ENCODE results near the gene IRAK1. TPM values are rescaled to one million over a fixed set of nuclear protein-coding genes. Genes with fewer than 3 reads are reported as not detected.

The IRAK1 gene
- total and polyA plus RNA-seq, 9 of the 15 experiments (the other 6 are each of a cell fraction or from before 2014, with no cell fraction given) = 11.6 to 261 (median 91.6) TPM

DNA sequence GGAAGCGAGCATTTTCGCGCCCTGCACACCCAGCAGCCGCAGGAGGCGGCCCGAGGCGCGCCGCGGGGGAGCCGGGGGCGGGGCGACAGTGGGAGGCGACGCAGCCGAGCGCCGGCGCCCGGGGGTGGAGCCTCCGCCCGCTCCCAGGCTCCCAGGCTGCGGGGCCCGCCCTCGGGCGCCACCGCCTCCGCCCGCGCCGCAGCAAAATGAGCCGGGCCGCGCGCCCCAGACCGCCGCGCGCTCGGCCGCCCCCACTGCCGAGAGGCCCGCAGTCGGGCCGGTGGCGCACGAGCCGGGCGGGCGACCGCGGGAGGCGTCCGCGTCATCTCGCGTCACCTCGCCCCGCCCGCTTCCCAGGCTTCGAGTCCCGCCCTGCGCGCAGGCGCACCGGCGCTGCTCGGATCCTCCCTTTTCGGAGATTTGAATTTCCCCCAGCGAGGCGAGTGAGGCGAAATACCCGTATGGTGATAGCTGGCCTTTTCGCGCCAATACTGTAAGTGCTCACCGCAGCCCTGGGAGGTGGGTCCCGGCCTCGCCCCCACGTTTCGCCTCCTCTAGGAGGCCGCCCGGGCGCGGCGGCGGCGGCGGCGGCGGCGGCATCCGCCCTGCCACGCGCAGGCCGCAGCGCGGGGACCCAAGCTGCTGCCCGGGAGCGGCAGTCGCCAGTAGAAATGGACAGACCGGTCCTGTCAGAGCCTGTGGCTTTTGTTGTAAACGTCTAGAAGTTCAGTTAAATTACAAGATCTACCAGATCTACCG is 47.2 kb downstream of the IRAK1 start, which contains the start of gene TMEM187:
TMEM187 (plus strand) TSS at position 387 of the 759 bp plus-strand sequence. CDS start 9,309 bp downstream, outside the sequence.
- DNase-seq (ENCODE audit: extremely low read depth in 1 of 4, low spot score in 3 of 4) (peak; percentile 82 to 96 (median 88)), FAIRE-seq (peak; percentile 89), ATAC-seq (peak; percentile 67)
- peak within 1 kb of the TSS; percentile 99 to 100 for H3K9ac ChIP-seq (ENCODE audit: insufficient read depth in 1 of 2, low read depth in 2 of 2, low read length in 2 of 2)
- POLR2A ChIA-PET = interaction anchor here (0.6 to 3.4 kb wide), 10 partner anchors 9 to 147 kb away, joined by 3 to 16 read pairs (median 3); partner anchors contain the start of gene MECP2
- H3K4me2 ChIP-seq (ENCODE audit: insufficient read depth, low read length) = peak within 1 kb of the TSS; percentile 97
- H3K9me3 ChIP-seq (replicated peaks; ENCODE audit: control insufficient read depth, insufficient read depth, low read depth, low read length) = no peaks in the 10 kb centered on the region
- peak within 1 kb of the TSS; percentile 84 for H3K4me3 ChIP-seq
- WGBS (ENCODE audit: insufficient coverage, low coverage, missing lambda C conversion rate) = 2% methylated on average over 34 of the region's 103 CpGs
- H3K79me2 ChIP-seq (ENCODE audit: control insufficient read depth, insufficient read depth, low read length) = peaks cover 61% of the 10 kb centered on the region
- H3K4me1 ChIP-seq (replicated peaks in 1 of 2; ENCODE audit: control insufficient read depth in 2 of 2, insufficient read depth in 2 of 2, low read length in 2 of 2) = peaks cover 26 to 49% of the 10 kb centered on the region in 2 experiments
- in situ Hi-C loops (cut with MboI) (no loop called here), intact Hi-C loops (cut with micrococcal nuclease) (loop anchor here (1.0 kb wide), 1 partner anchor 45 kb away; no protein-coding TSS in a partner anchor)
- peak within 1 kb of the TSS; percentile 100 for H3K27ac ChIP-seq (ENCODE audit: extremely low read depth, low read depth, low read length)
- peaks cover 24% of the 10 kb centered on the region for H4K20me1 ChIP-seq (replicated peaks; ENCODE audit: control insufficient read depth, insufficient read depth, low read length)
- peaks cover 3% of the 10 kb centered on the region for H3K9me1 ChIP-seq (ENCODE audit: control insufficient read depth, insufficient read depth, low read length)
- no peaks in the 10 kb centered on the region for H3K27me3 ChIP-seq (ENCODE audit: control insufficient read depth in 2 of 2, insufficient read depth in 2 of 2, low read length in 2 of 2)
- peak within 1 kb of the TSS; percentile 91 for H2AFZ ChIP-seq (ENCODE audit: low read depth, low read length)
- H3K36me3 ChIP-seq (ENCODE audit: control insufficient read depth, insufficient read depth, low read length) = peaks cover 23% of the 10 kb centered on the region; the same call in 2 of the 3 replicates
- CTCF ChIA-PET (ENCODE audit: low intra/inter-chr PET ratio) = no interaction called here
- no TSS peak for BruUV-seq (replicated peaks)
- TF ChIP-seq RBFOX2 (IDR thresholded peaks at IDR 0.05; ENCODE audit: low read depth, low read length) (peak; percentile 83), SMAD4 (CRISPR knock-in tag; conservative IDR thresholded peaks at IDR 0.05) (peak; percentile 27), POLR2G (IDR thresholded peaks at IDR 0.05; ENCODE audit: low read depth, low read length) (peak; percentile 76), KLF16 (IDR thresholded peaks at IDR 0.05) (peak; percentile 1; the same call in 1 of the 2 replicates), CREM (IDR thresholded peaks at IDR 0.05; ENCODE audit: low read depth) (peak; percentile 80), GATAD2B (IDR thresholded peaks at IDR 0.05; ENCODE audit: borderline replicate concordance) (peak; percentile 20; the same call in 1 of the 2 replicates), MEIS2 (IDR thresholded peaks at IDR 0.05; ENCODE audit: partially characterized antibody) (peak; percentile 75), CHD2 (IDR thresholded peaks at IDR 0.05; ENCODE audit: low read depth, low read length) (no peak), SIN3A (IDR thresholded peaks at IDR 0.05; ENCODE audit: borderline replicate concordance in 2 of 2, control insufficient read depth in 1 of 2, low read depth in 2 of 2, low read length in 2 of 2) (peak in 1 of 2 experiments; percentile 26; a peak in 1 of 4 replicates), CXXC5 (CRISPR knock-in tag; IDR thresholded peaks at IDR 0.05) (peak; percentile 67; the same call in 1 of the 2 replicates), HDAC8 (tag; IDR thresholded peaks at IDR 0.05) (0 out of 2 replicates have a peak, but pooled peaks have one; percentile 39), RFX5 (IDR thresholded peaks at IDR 0.05; ENCODE audit: low read depth, low read length) (no peak), ARID1B (IDR thresholded peaks at IDR 0.05) (no peak), NCOA1 (IDR thresholded peaks at IDR 0.05; ENCODE audit: low read depth) (no peak), NRF1 (conservative IDR thresholded peaks at IDR 0.05 in 1 of 2, IDR thresholded peaks at IDR 0.05 in 1 of 2) (peak; percentile 93 to 95), YY1 (IDR thresholded peaks at IDR 0.05; ENCODE audit: borderline replicate concordance in 1 of 3, control insufficient read depth in 1 of 3, extremely low read depth in 1 of 3, insufficient read depth in 3 of 3, insufficient read length in 1 of 3, insufficient replicate concordance in 2 of 3, low read depth in 1 of 3, low read length in 2 of 3) (peak in 2 of 3 experiments; percentile 3 to 20)
- TF ChIP-seq, protein P1, sequence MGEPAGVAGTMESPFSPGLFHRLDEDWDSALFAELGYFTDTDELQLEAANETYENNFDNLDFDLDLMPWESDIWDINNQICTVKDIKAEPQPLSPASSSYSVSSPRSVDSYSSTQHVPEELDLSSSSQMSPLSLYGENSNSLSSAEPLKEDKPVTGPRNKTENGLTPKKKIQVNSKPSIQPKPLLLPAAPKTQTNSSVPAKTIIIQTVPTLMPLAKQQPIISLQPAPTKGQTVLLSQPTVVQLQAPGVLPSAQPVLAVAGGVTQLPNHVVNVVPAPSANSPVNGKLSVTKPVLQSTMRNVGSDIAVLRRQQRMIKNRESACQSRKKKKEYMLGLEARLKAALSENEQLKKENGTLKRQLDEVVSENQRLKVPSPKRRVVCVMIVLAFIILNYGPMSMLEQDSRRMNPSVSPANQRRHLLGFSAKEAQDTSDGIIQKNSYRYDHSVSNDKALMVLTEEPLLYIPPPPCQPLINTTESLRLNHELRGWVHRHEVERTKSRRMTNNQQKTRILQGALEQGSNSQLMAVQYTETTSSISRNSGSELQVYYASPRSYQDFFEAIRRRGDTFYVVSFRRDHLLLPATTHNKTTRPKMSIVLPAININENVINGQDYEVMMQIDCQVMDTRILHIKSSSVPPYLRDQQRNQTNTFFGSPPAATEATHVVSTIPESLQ (CRISPR knock-in tag; IDR thresholded peaks at IDR 0.05) = no peak
- TF ChIP-seq, protein P2, sequence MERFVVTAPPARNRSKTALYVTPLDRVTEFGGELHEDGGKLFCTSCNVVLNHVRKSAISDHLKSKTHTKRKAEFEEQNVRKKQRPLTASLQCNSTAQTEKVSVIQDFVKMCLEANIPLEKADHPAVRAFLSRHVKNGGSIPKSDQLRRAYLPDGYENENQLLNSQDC (CRISPR knock-in tag; IDR thresholded peaks at IDR 0.05) = peak; percentile 57; the same call in 1 of the 2 replicates
